Right atrium auricular region (tissue), 2 donors: ENCODE data around the gene GRM1. TPM values are rescaled to one million over a fixed set of nuclear protein-coding genes. Genes with fewer than 3 reads are reported as not detected.

Source experiments
- DNase-seq: peaks from one replicate; pipeline ENCODE4 v3.0.0-alpha.2; 2019; ENCODE audit warnings: low spot score
- H3K27ac ChIP-seq, 2 donors: fragments of 200-600 bp; sonication (generic); 1 replicate in 1 of 2; 2 replicates in 1 of 2; pipeline ENCODE4 v1.5.1; 2016 to 2019
- H3K27me3 ChIP-seq, 2 donors: fragments of 200-600 bp; sonication (generic); one replicate each; pipeline versions ENCODE4 v1.5.1 to v1.6.0; 2017 to 2019
- H3K36me3 ChIP-seq: fragments of 200-600 bp; sonication (generic); one replicate; pipeline ENCODE4 v1.5.1; 2016
- H3K4me1 ChIP-seq, 2 donors: fragments of 200-600 bp; sonication (generic); one replicate each; pipeline versions ENCODE4 v1.5.1 to v1.6.0; 2017 to 2019
- H3K4me3 ChIP-seq, 2 donors: fragments of 200-600 bp; sonication (generic); 1 replicate in 1 of 2; 2 replicates in 1 of 2; pipeline ENCODE4 v1.5.1; 2017 to 2019; ENCODE audit warnings: mild to moderate bottlenecking in 1 of 2, moderate library complexity in 1 of 2
- H3K9me3 ChIP-seq, 2 donors: fragments of 200-600 bp; sonication (generic); one replicate each; pipeline ENCODE4 v1.5.1; 2019
- CTCF ChIP-seq, 2 donors: fragments of 200-600 bp; sonication (generic); IDR thresholded peaks; one replicate each; pipeline ENCODE4 v1.5.1; 2019; ENCODE audit warnings: antibody characterized with exemption in 2 of 2
- total RNA-seq, 2 donors: library from RNA; depleted of rRNA; stranded (reverse); fragments of >200 nt; gene quantifications; one replicate each; pipeline ENCODE4 v1.1.0, GENCODE V29; 2016

The GRM1 gene
- total RNA-seq, 2 donors from 2014 or later: 0.07 to 0.08 TPM

GRCh38 chr6:146097586-146097985 is 68.7 kb downstream of the GRM1 start:
- Histone ChIP-seq H3K27ac (no peak overlapping the region), H3K9me3 (no peaks in the 10 kb centered on the region), H3K4me3 (no peak overlapping the region), H3K4me1 (no peaks in the 10 kb centered on the region), H3K36me3 (no peaks in the 10 kb centered on the region), H3K27me3 (no peaks in the 10 kb centered on the region)
- no peak for DNase-seq
- no peak for TF ChIP-seq CTCF (IDR thresholded peaks at IDR 0.05)

- H3K4me3 ChIP-seq: no peak overlapping the region
- H3K27ac ChIP-seq: no peak overlapping the region
- no peaks in the 10 kb centered on the region for H3K36me3 ChIP-seq
- no peak for DNase-seq
- H3K4me1 ChIP-seq: no peaks in the 10 kb centered on the region
- H3K9me3 ChIP-seq: no peaks in the 10 kb centered on the region
- no peak for TF ChIP-seq CTCF (IDR thresholded peaks at IDR 0.05)
- no peaks in the 10 kb centered on the region for H3K27me3 ChIP-seq
Measured at GRCh38 chr6:146100776-146101175, 71.9 kb downstream of the GRM1 start.

- Histone ChIP-seq H3K4me3 (no peak overlapping the region), H3K9me3 (no peaks in the 10 kb centered on the region), H3K27ac (no peak overlapping the region), H3K36me3 (no peaks in the 10 kb centered on the region), H3K4me1 (no peaks in the 10 kb centered on the region), H3K27me3 (no peaks in the 10 kb centered on the region)
- TF ChIP-seq CTCF (IDR thresholded peaks at IDR 0.05): no peak
- no peak for DNase-seq
Measured at GRCh38 chr6:146103416-146104072, 74.7 kb downstream of the GRM1 start.

GRCh38 chr6:146106532-146106931 is 77.7 kb downstream of the GRM1 start:
- DNase-seq: no peak
- Histone ChIP-seq H3K4me1 (no peaks in the 10 kb centered on the region), H3K27ac (no peak overlapping the region), H3K4me3 (no peak overlapping the region), H3K36me3 (no peaks in the 10 kb centered on the region), H3K9me3 (peaks cover 0 to 6% of the 10 kb centered on the region in 2 donors), H3K27me3 (no peaks in the 10 kb centered on the region)
- no peak for TF ChIP-seq CTCF (IDR thresholded peaks at IDR 0.05)

GRCh38 chr6:146110990-146111389 is 82.1 kb downstream of the GRM1 start:
- Histone ChIP-seq H3K4me3 (no peak overlapping the region), H3K4me1 (no peaks in the 10 kb centered on the region), H3K9me3 (peaks cover 0 to 6% of the 10 kb centered on the region in 2 donors), H3K27me3 (no peaks in the 10 kb centered on the region), H3K27ac (no peak overlapping the region), H3K36me3 (no peaks in the 10 kb centered on the region)
- TF ChIP-seq CTCF (IDR thresholded peaks at IDR 0.05): no peak
- DNase-seq: no peak

GRCh38 chr6:146111881-146112450 is 83.1 kb downstream of the GRM1 start:
- Histone ChIP-seq H3K27me3 (no peaks in the 10 kb centered on the region), H3K4me1 (no peaks in the 10 kb centered on the region), H3K27ac (no peak overlapping the region), H3K4me3 (no peak overlapping the region), H3K36me3 (no peaks in the 10 kb centered on the region), H3K9me3 (peaks cover 0 to 6% of the 10 kb centered on the region in 2 donors)
- no peak for TF ChIP-seq CTCF (IDR thresholded peaks at IDR 0.05)
- DNase-seq: no peak
